SK-N-SH (cell line): ENCODE results near the gene ZNF548. TPM values are rescaled to one million over a fixed set of nuclear protein-coding genes. Genes with fewer than 3 reads are reported as not detected.

ENCODE experiments used
- CTCF ChIA-PET: fragments of 300-600, 350-600 bp; formaldehyde crosslinking; extraction: SDS; loops from one replicate; lab custom pipeline; 2021; lab: Yijun Ruan, JAX
- POLR2A ChIA-PET: fragments of 350-600 bp; sonication (Branson Sonifier 250); formaldehyde crosslinking; extraction: SDS; loops from one replicate; lab custom pipeline; 2020; ENCODE audit warnings: antibody characterized with exemption, inconsistent platforms; lab: Yijun Ruan, JAX
- DNase-seq: peaks from one replicate; pipeline ENCODE4 v3.0.0; 2012
- H2AFZ ChIP-seq: fragments of 200-600 bp; sonication (generic); 2 replicates; pipeline ENCODE4 v1.8.1; 2016; ENCODE audit warnings: antibody characterized with exemption, mild to moderate bottlenecking, low read depth
- H3F3A ChIP-seq: fragments of 200-600 bp; sonication (generic); replicated peaks from 2 replicates; pipeline ENCODE3; 2016; ENCODE audit warnings: antibody characterized with exemption, mild to moderate bottlenecking; ENCODE audit not compliant: insufficient read depth
- H3K27ac ChIP-seq, 2 experiments: fragments of 200-500 bp in 1 of 2; fragments of 200-600 bp in 1 of 2; sonication (Bioruptor generic) in 1 of 2; sonication (generic), shearing (Covaris generic) in 1 of 2; 2 replicates each; pipeline versions ENCODE4 v1.5.1 to v1.6.1; 2014 to 2016; ENCODE audit warnings: low read depth in 2 of 2, inconsistent platforms in 1 of 2, low read length in 1 of 2, mild to moderate bottlenecking in 1 of 2, mixed read lengths in 1 of 2
- H3K27me3 ChIP-seq: fragments of 200-600 bp; sonication (generic), shearing (Covaris generic); 2 replicates; pipeline ENCODE4 v1.6.1; 2016; ENCODE audit warnings: mixed run types; ENCODE audit not compliant: insufficient read depth
- H3K36me3 ChIP-seq, 2 experiments: fragments of 200-500 bp in 1 of 2; fragments of 200-600 bp in 1 of 2; sonication (Bioruptor generic) in 1 of 2; sonication (generic) in 1 of 2; replicated peaks in 1 of 2; 2 replicates each; pipeline versions ENCODE3 to v1.5.1; 2014 to 2016; ENCODE audit warnings: low read length in 1 of 2, mild to moderate bottlenecking in 1 of 2; ENCODE audit not compliant: insufficient read depth in 2 of 2, control insufficient read depth in 1 of 2
- H3K4me1 ChIP-seq, 2 experiments: fragments of 200-500 bp in 1 of 2; fragments of 200-600 bp in 1 of 2; sonication (Bioruptor generic) in 1 of 2; sonication (generic), shearing (Covaris generic) in 1 of 2; 2 replicates each; pipeline versions ENCODE4 v1.5.1 to v1.6.1; 2014 to 2016; ENCODE audit warnings: low read depth in 1 of 2, low read length in 1 of 2, mixed run types in 1 of 2; ENCODE audit not compliant: insufficient read depth in 2 of 2, control insufficient read depth in 1 of 2
- H3K4me2 ChIP-seq: fragments of 200-600 bp; sonication (generic), shearing (Covaris generic); 2 replicates; pipeline ENCODE4 v1.6.1; 2017; ENCODE audit warnings: mixed run types
- H3K4me3 ChIP-seq, 2 experiments: fragments of 200-500 bp in 1 of 2; fragments of 200-600 bp in 1 of 2; sonication (Bioruptor generic) in 1 of 2; sonication (generic), shearing (Covaris generic) in 1 of 2; 2 replicates each; pipeline versions ENCODE4 v1.5.1 to v1.8.1; 2014 to 2016; ENCODE audit warnings: low read depth in 2 of 2, inconsistent platforms in 1 of 2, low read length in 1 of 2, mild to moderate bottlenecking in 1 of 2, mixed read lengths in 1 of 2, moderate library complexity in 1 of 2
- H3K79me2 ChIP-seq: fragments of 200-600 bp; sonication (generic); 2 replicates; pipeline ENCODE4 v1.8.1; 2017; ENCODE audit warnings: mild to moderate bottlenecking; ENCODE audit not compliant: insufficient read depth
- H3K9ac ChIP-seq: fragments of 200-600 bp; sonication (generic); 2 replicates; pipeline ENCODE4 v1.6.1; 2017; ENCODE audit warnings: mixed run types
- H3K9me2 ChIP-seq: fragments of 200-600 bp; sonication (generic); 2 replicates; pipeline ENCODE4 v1.6.1; 2017; ENCODE audit warnings: mixed run types
- H3K9me3 ChIP-seq: fragments of 200-600 bp; sonication (generic); 2 replicates; pipeline ENCODE4 v1.6.1; 2017; ENCODE audit warnings: mixed run types, mild to moderate bottlenecking, moderate library complexity
- H4K20me1 ChIP-seq: fragments of 200-600 bp; sonication (generic); 2 replicates; pipeline ENCODE4 v1.6.1; 2017; ENCODE audit warnings: mild to moderate bottlenecking, mixed run types; ENCODE audit not compliant: insufficient read depth
- ELF1 ChIP-seq: IDR thresholded peaks from 2 replicates; pipeline ENCODE4 v1.4.0; 2012
- EZH2phosphoT487 ChIP-seq: fragments of 200-600 bp; sonication (generic); IDR thresholded peaks from 2 replicates; pipeline ENCODE4 v1.6.1; 2017; ENCODE audit warnings: low read depth, mixed run types, mild to moderate bottlenecking, antibody characterized with exemption, moderate library complexity, borderline replicate concordance
- FOXJ3 ChIP-seq: sonication (generic); formaldehyde crosslinking; IDR thresholded peaks from 2 replicates; pipeline ENCODE4 v1.5.1; 2020; ENCODE audit warnings: mild to moderate bottlenecking, missing genetic modification reagents
- GABPA ChIP-seq: IDR thresholded peaks from 2 replicates; pipeline ENCODE4 v1.4.0; 2012; ENCODE audit warnings: low read depth, mild to moderate bottlenecking
- JUND ChIP-seq: IDR thresholded peaks from 2 replicates; pipeline ENCODE4 v1.4.0; 2012
- MAX ChIP-seq: IDR thresholded peaks from 2 replicates; pipeline ENCODE4 v1.4.0; 2012; ENCODE audit warnings: low read depth
- MEF2A ChIP-seq: IDR thresholded peaks from 2 replicates; pipeline ENCODE4 v1.4.0; 2012; ENCODE audit warnings: low read depth, borderline replicate concordance
- MXI1 ChIP-seq: IDR thresholded peaks from 2 replicates; pipeline ENCODE4 v1.6.1; 2012; ENCODE audit warnings: mild to moderate bottlenecking, low read depth, low read length, improper control_type of control experiment
- NRF1 ChIP-seq: IDR thresholded peaks from 2 replicates; pipeline ENCODE4 v1.6.1; 2012; ENCODE audit warnings: low read depth, mild to moderate bottlenecking, low read length
- PBX3 ChIP-seq: IDR thresholded peaks from 2 replicates; pipeline ENCODE4; 2012
- POLR2AphosphoS5 ChIP-seq: IDR thresholded peaks from 2 replicates; pipeline ENCODE4 v1.6.1; 2012; ENCODE audit warnings: low read depth, low read length
- RAD21 ChIP-seq: IDR thresholded peaks from 2 replicates; pipeline ENCODE4 v1.6.1; 2012; ENCODE audit warnings: mild to moderate bottlenecking, low read length
- REST ChIP-seq: IDR thresholded peaks from 2 replicates; pipeline ENCODE4 v1.6.1; 2012; ENCODE audit warnings: mild to moderate bottlenecking, low read depth, low read length, moderate library complexity
- RFX5 ChIP-seq: IDR thresholded peaks from 2 replicates; pipeline ENCODE4 v1.6.1; 2012; ENCODE audit warnings: mild to moderate bottlenecking, improper control_type of control experiment, low read length
- RXRA ChIP-seq: IDR thresholded peaks from 2 replicates; pipeline ENCODE4 v1.4.0; 2012; ENCODE audit warnings: low read depth, mild to moderate bottlenecking, borderline replicate concordance
- SMC3 ChIP-seq: IDR thresholded peaks from 2 replicates; pipeline ENCODE4 v1.6.1; 2012; ENCODE audit warnings: low read depth, low read length, improper control_type of control experiment
- TAF1 ChIP-seq: IDR thresholded peaks from 2 replicates; pipeline ENCODE4 v1.6.1; 2012; ENCODE audit warnings: low read depth, mild to moderate bottlenecking, low read length, moderate library complexity, borderline replicate concordance
- TCF12 ChIP-seq: IDR thresholded peaks from 2 replicates; pipeline ENCODE4 v1.4.0; 2012
- YY1 ChIP-seq: IDR thresholded peaks from 2 replicates; pipeline ENCODE4 v1.4.0; 2012; ENCODE audit warnings: low read depth, mild to moderate bottlenecking
- ZBTB33 ChIP-seq: IDR thresholded peaks from 2 replicates; pipeline ENCODE4 v1.4.0; 2012; ENCODE audit warnings: low read depth, borderline replicate concordance
- WGBS: methylation state at CpG from one replicate; pipeline ENCODE4 v1.1.6; 2017; ENCODE audit warnings: low lambda C conversion rate; 5-methylcytosine and 5-hydroxymethylcytosine counted together
- polyA plus RNA-seq, 3 experiments: library from polyadenylated mRNA; depleted of rRNA; stranded (reverse); fragments of >200 nt; gene quantifications; 2 replicates each; pipeline ENCODE4 v1.2.3, GENCODE V29; 2012

The ZNF548 gene
- polyA plus RNA-seq, 1 of the 3 experiments (the other 2 are of a cell fraction): 6.8 TPM

GRCh38 chr19:57389194-57389729 lies 392 bp upstream of the ZNF548 start:
- Histone ChIP-seq H3K27ac (peak overlapping the region; percentile 77 to 94; a peak in 3 of 4 replicates), H3K27me3 (no peaks in the 10 kb centered on the region), H4K20me1 (no peaks in the 10 kb centered on the region), H3F3A (peaks cover 12% of the 10 kb centered on the region), H3K9ac (peak overlapping the region; percentile 92), H3K79me2 (peaks cover 43% of the 10 kb centered on the region)
- WGBS: 66% methylated on average over 10 of the region's 11 CpGs
- peak; percentile 37; the same call in 1 of the 2 replicates for TF ChIP-seq POLR2AphosphoS5
- TF ChIP-seq MAX: no peak; the same call in 1 of the 2 replicates
- TF ChIP-seq, all 33 proteins: peak for 1
- CTCF ChIA-PET: interaction anchor here (0.8 to 1.5 kb wide), 5 partner anchors 16 to 1131 kb away, joined by 3 to 8 read pairs (median 4); no protein-coding TSS in a partner anchor
- Histone ChIP-seq H2AFZ (peak overlapping the region; percentile 99), H3K36me3 (peaks cover 6 to 15% of the 10 kb centered on the region in 2 experiments), H3K9me3 (no peaks in the 10 kb centered on the region), H3K4me1 (peaks cover 0 to 5% of the 10 kb centered on the region in 2 experiments; a peak in 2 of 4 replicates), H3K4me2 (peak overlapping the region; percentile 80), H3K9me2 (no peaks in the 10 kb centered on the region), H3K4me3 (peak overlapping the region; percentile 96 to 97)
- no peak for DNase-seq
- POLR2A ChIA-PET: interaction anchor here (0.9 to 1.0 kb wide), 2 partner anchors 26 to 149 kb away, joined by 3 to 5 read pairs; partner anchors contain the start of genes TRAPPC2B, ZNF547 and ZNF805

GRCh38 chr19:57395710-57396109 lies 6.1 kb downstream of the ZNF548 start:
- H3K27ac ChIP-seq: no peak overlapping the region
- no peaks in the 10 kb centered on the region; the same call in 1 of the 2 replicates for H3K9me3 ChIP-seq
- CTCF ChIA-PET: no interaction called here
- H2AFZ ChIP-seq: no peak overlapping the region
- no peak overlapping the region for H3K4me2 ChIP-seq
- H3F3A ChIP-seq: peaks cover 5% of the 10 kb centered on the region
- 74% methylated on average over 5 of the region's 5 CpGs for WGBS
- H3K36me3 ChIP-seq: peaks cover 43 to 47% of the 10 kb centered on the region in 2 experiments
- peaks cover 56% of the 10 kb centered on the region for H3K79me2 ChIP-seq
- no peak overlapping the region for H3K4me3 ChIP-seq
- H3K9me2 ChIP-seq: no peaks in the 10 kb centered on the region
- DNase-seq: no peak
- H3K9ac ChIP-seq: no peak overlapping the region
- no peaks in the 10 kb centered on the region for H3K27me3 ChIP-seq
- H4K20me1 ChIP-seq: no peaks in the 10 kb centered on the region
- POLR2A ChIA-PET: no interaction called here
- no peak for TF ChIP-seq RFX5
- no peak for TF ChIP-seq RAD21
- no peak for TF ChIP-seq MEF2A
- no peak for TF ChIP-seq RXRA
- no peak for TF ChIP-seq TCF12
- TF ChIP-seq YY1: no peak
- TF ChIP-seq SMC3: no peak
- no peak for TF ChIP-seq TAF1
- TF ChIP-seq NRF1: no peak
- TF ChIP-seq GABPA: no peak
- no peak for TF ChIP-seq EZH2phosphoT487
- TF ChIP-seq MAX: no peak
- no peak for TF ChIP-seq POLR2AphosphoS5
- no peak for TF ChIP-seq PBX3
- no peak for TF ChIP-seq MXI1
- TF ChIP-seq ELF1: no peak
- TF ChIP-seq JUND: no peak
- no peak for TF ChIP-seq FOXJ3 (CRISPR knock-in tag)
- no peak for TF ChIP-seq REST
- no peak for TF ChIP-seq ZBTB33
- H3K4me1 ChIP-seq: peaks cover 0 to 4% of the 10 kb centered on the region in 2 experiments; a peak in 2 of 4 replicates
